ENCODE results near the gene LRRFIP2.
"Not testable (repeated sequence)": the region's sequence is repeated elsewhere in the genome, so short reads cannot be mapped to it uniquely, and the experiment has no call there.

Gene LRRFIP2

DNA sequence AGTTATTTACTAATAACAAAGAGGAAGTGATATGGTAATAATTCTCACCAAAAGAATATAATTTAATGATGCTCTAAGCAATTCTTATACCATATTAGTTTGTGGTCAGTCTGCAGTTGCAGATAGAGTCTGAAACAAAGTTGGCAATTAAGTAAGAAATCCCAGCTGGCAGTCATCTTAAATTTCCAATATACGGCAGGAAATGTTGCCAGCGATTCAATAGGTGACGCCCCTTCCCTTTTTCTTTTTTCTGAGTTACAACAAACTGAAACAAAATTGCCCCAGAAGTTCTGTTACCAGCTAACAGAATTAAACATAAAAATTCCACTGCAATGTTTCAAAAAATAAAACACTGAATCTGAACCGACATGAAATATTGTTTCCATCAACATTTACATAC lies 26.7 kb downstream of the LRRFIP2 start:
- Histone ChIP-seq H3K36me3 (peaks cover 19 to 30% (median 29%) of the 10 kb centered on the region in 3 donors), H3K4me3 (no peak overlapping the region), H3K9me3 (no peaks in the 10 kb centered on the region), H3K4me1 (peaks cover 0 to 36% (median 7%) of the 10 kb centered on the region in 4 donors), H3K27me3 (no peaks in the 10 kb centered on the region), H3K27ac (no peak overlapping the region)
- TF ChIP-seq, protein P1, sequence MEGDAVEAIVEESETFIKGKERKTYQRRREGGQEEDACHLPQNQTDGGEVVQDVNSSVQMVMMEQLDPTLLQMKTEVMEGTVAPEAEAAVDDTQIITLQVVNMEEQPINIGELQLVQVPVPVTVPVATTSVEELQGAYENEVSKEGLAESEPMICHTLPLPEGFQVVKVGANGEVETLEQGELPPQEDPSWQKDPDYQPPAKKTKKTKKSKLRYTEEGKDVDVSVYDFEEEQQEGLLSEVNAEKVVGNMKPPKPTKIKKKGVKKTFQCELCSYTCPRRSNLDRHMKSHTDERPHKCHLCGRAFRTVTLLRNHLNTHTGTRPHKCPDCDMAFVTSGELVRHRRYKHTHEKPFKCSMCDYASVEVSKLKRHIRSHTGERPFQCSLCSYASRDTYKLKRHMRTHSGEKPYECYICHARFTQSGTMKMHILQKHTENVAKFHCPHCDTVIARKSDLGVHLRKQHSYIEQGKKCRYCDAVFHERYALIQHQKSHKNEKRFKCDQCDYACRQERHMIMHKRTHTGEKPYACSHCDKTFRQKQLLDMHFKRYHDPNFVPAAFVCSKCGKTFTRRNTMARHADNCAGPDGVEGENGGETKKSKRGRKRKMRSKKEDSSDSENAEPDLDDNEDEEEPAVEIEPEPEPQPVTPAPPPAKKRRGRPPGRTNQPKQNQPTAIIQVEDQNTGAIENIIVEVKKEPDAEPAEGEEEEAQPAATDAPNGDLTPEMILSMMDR (IDR thresholded peaks at IDR 0.05) = no peak
- intact Hi-C loops (cut with DNase I; ENCODE audit: low total_unique reads) = no loop called here
- no peak for DNase-seq

DNA sequence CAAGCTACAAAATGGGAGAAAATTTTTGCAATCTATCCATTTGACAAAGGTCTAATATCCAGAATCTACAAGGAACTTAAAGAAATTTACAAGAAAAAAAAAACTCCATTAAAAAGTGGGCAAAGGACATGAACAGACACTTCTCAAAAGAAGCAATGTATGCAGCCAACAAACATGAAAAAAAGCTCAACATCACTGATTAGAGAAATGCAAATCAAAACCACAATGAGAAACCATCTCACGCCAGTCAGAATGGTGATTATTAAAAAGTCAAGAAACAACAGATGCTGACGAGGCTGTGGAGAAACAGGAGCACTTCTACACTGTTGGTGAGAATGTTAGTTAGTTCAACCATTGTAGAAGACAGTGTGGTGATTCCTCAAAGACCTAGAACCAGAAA lies 27.5 kb downstream of the LRRFIP2 start:
- Histone ChIP-seq H3K4me1 (peaks cover 0 to 36% (median 7%) of the 10 kb centered on the region in 4 donors), H3K36me3 (peaks cover 19 to 31% (median 26%) of the 10 kb centered on the region in 3 donors)
- H3K4me3 ChIP-seq; intact Hi-C loops (cut with DNase I; ENCODE audit: low total_unique reads); DNase-seq; H3K9me3 ChIP-seq; H3K27ac ChIP-seq; H3K27me3 ChIP-seq: not testable (repeated sequence)

DNA sequence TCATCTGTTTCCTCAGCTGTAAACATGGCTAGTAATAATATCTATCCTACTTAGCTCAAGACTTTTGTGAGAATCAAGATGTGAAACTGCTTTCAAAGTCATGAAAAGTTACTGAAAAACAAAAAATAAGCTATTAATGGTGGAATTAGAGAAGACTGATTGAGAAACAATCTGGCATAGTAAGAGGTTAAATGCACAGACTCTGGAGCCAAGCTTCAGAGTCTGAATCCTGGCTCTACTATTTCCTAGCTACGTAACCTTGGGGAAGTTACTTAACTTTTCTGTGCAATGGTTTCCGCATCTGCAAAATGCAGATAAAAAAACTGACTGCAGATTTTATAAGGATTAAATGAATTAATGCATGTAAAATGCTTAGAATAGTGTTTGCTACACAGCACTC lies 28.8 kb downstream of the LRRFIP2 start:
- no peak overlapping the region for H3K4me3 ChIP-seq
- TF ChIP-seq, protein P1 (IDR thresholded peaks at IDR 0.05) = no peak
- no peaks in the 10 kb centered on the region for H3K27me3 ChIP-seq
- H3K4me1 ChIP-seq = peaks cover 0 to 36% (median 7%) of the 10 kb centered on the region in 4 donors
- intact Hi-C loops (cut with DNase I; ENCODE audit: low total_unique reads) = no loop called here
- no peak for DNase-seq
- peaks cover 19 to 31% (median 26%) of the 10 kb centered on the region in 3 donors for H3K36me3 ChIP-seq
- H3K9me3 ChIP-seq = no peaks in the 10 kb centered on the region
- no peak overlapping the region for H3K27ac ChIP-seq

DNA sequence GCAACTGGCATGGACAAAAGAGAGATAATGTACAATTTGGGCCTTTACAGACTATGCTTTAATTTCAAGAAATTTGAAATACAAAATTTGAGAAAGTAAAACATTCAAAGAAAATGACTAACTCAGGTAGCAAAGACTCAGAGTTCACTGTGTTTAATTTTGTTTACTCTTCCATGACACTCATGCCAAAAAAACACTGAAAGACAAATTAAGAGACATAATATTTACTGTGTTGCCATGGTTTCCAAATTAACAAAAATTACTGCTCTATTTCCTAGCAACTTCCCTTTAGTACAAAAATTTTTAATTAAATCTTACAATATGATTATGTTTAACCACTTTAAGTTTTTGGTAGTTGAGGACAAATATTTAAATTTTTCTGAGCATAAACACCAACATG lies 29.6 kb downstream of the LRRFIP2 start:
- TF ChIP-seq, protein P1 (IDR thresholded peaks at IDR 0.05) = no peak

DNA sequence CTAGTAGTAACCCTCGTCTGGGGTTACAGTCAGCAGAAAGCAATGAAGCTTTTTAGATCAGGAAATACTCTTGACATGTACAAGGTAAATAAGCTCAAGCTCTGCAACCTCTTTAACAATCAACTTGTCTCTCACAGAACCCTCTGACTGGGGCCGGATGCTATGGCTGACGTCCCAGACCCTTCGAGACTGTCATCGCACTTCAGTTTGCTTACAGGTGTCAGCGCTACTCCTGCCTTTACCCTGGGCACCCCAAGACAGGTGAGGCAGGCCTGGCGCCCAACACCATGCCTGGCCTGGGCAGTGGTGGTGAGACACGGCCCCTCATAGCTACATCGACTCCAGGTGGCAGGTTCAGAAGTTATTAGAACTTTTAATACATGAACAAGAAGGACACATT lies 30.6 kb downstream of the LRRFIP2 start:
- Histone ChIP-seq H3K9me3 (no peaks in the 10 kb centered on the region), H3K4me1 (peaks cover 0 to 37% (median 7%) of the 10 kb centered on the region in 4 donors), H3K27me3 (no peaks in the 10 kb centered on the region), H3K4me3 (no peak overlapping the region), H3K36me3 (peaks cover 19 to 31% (median 21%) of the 10 kb centered on the region in 3 donors), H3K27ac (no peak overlapping the region)
- no peak for DNase-seq
- intact Hi-C loops (cut with DNase I; ENCODE audit: low total_unique reads) = no loop called here
- TF ChIP-seq, protein P1 (IDR thresholded peaks at IDR 0.05) = no peak

More for the DNA sequence above, 29.6 kb downstream of the LRRFIP2 start:
- Histone ChIP-seq H3K4me3 (no peak overlapping the region), H3K9me3 (no peaks in the 10 kb centered on the region), H3K36me3 (peaks cover 19 to 31% (median 25%) of the 10 kb centered on the region in 3 donors), H3K27me3 (no peaks in the 10 kb centered on the region), H3K4me1 (peaks cover 0 to 36% (median 7%) of the 10 kb centered on the region in 4 donors), H3K27ac (no peak overlapping the region)
- DNase-seq = no peak
- intact Hi-C loops (cut with DNase I; ENCODE audit: low total_unique reads) = no loop called here

DNA sequence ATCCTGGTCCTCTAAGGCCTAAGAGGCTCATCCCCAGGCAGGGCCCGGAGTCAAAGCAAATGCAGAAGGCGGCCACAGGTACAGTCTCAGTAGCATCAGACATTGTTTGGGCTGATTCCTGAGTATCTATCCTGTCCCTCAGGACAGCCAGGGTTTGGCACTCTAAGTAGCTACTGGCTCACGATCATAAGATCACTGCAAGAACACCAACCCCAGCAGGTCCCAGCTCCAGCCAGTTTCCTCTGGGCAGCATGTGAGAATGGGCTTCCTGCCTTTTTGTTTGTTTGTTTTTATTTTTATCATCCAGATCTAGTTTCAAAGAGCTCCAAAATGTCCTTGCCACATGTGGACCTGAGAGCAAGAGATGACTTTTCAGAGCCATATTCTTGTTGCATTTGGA lies 32.7 kb downstream of the LRRFIP2 start:
- Histone ChIP-seq H3K36me3 (peaks cover 6 to 19% (median 8%) of the 10 kb centered on the region in 3 donors), H3K4me3 (no peak overlapping the region), H3K27me3 (no peaks in the 10 kb centered on the region), H3K9me3 (no peaks in the 10 kb centered on the region), H3K27ac (no peak overlapping the region), H3K4me1 (peaks cover 0 to 45% (median 13%) of the 10 kb centered on the region in 4 donors)
- TF ChIP-seq, protein P1 (IDR thresholded peaks at IDR 0.05) = no peak
- DNase-seq = no peak
- intact Hi-C loops (cut with DNase I; ENCODE audit: low total_unique reads) = no loop called here

Data from tibial artery (tissue), 4 donors.